C4-2B (cell line): Measurements from ENCODE around the gene C5orf46.
"Not testable (repeated sequence)": the region's sequence is repeated elsewhere in the genome, so short reads cannot be mapped to it uniquely, and the experiment has no call there.

Experiments
- CTCF ChIP-seq: fragments of 450-650 bp; conservative IDR thresholded peaks from 2 replicates; pipeline ENCODE4 v1.5.1; 2017; ENCODE audit warnings: mild to moderate bottlenecking
- ZFX ChIP-seq: fragments of 450-650 bp; IDR thresholded peaks from 2 replicates; pipeline ENCODE4 v1.6.1; 2017

- TF ChIP-seq CTCF, ZFX: not testable (repeated sequence)
Observed at GRCh38 chr5:147869892-147870291, 36.4 kb downstream of the C5orf46 start.
